Keratinocyte (primary cell): Measurements from ENCODE around the gene TUFT1. TPM values are rescaled to one million over a fixed set of nuclear protein-coding genes. Genes with fewer than 3 reads are reported as not detected.

Experiments used
- DNase-seq: peaks from one replicate; pipeline ENCODE4 v3.0.0-alpha.2; 2011; ENCODE audit warnings: low read depth, missing footprints, low spot score
- FAIRE-seq: peaks from 2 replicates; lab custom pipeline; 2011; peaks lifted over from hg19 to GRCh38; lab: Jason Lieb, UNC
- H2AFZ ChIP-seq: 2 replicates; pipeline ENCODE4 v1.6.0; 2012; ENCODE audit warnings: low read length, control low read depth, inconsistent platforms; ENCODE audit not compliant: control insufficient read depth
- H3K27ac ChIP-seq: 2 replicates; pipeline ENCODE4 v1.5.1; 2011; ENCODE audit warnings: low read length; ENCODE audit not compliant: control insufficient read depth, insufficient read depth
- H3K27me3 ChIP-seq: 3 replicates; pipeline ENCODE4 v1.6.0; 2011; ENCODE audit warnings: low read length; ENCODE audit not compliant: control insufficient read depth, insufficient read depth; ENCODE audit errors: extremely low read depth
- H3K36me3 ChIP-seq, 2 experiments: 2 replicates in 1 of 2; 3 replicates in 1 of 2; pipeline ENCODE4 v1.5.1; 2011; ENCODE audit warnings: low read length in 2 of 2, mild to moderate bottlenecking in 1 of 2; ENCODE audit not compliant: control insufficient read depth in 2 of 2, insufficient read depth in 2 of 2; ENCODE audit errors: extremely low read depth in 1 of 2
- H3K4me1 ChIP-seq: 3 replicates; pipeline ENCODE4 v1.5.1; 2011; ENCODE audit warnings: low read length; ENCODE audit not compliant: control insufficient read depth, insufficient read depth; ENCODE audit errors: extremely low read depth
- H3K4me2 ChIP-seq: 3 replicates; pipeline ENCODE4 v1.6.0; 2011; ENCODE audit warnings: low read depth, low read length; ENCODE audit not compliant: control insufficient read depth, insufficient read depth; ENCODE audit errors: extremely low read depth
- H3K4me3 ChIP-seq, 3 experiments: fragments of 200-600 bp in 1 of 3; sonication (generic) in 1 of 3; 2 replicates in 2 of 3; 3 replicates in 1 of 3; pipeline ENCODE4 v1.5.1; 2011 to 2016; ENCODE audit warnings: low read length in 3 of 3, mild to moderate bottlenecking in 3 of 3, control low read depth in 2 of 3, inconsistent platforms in 1 of 3, low read depth in 1 of 3, mixed read lengths in 1 of 3, mixed run types in 1 of 3, moderate library complexity in 1 of 3; ENCODE audit not compliant: control insufficient read depth in 2 of 3, insufficient read depth in 2 of 3; ENCODE audit errors: extremely low read depth in 1 of 3
- H3K79me2 ChIP-seq: 2 replicates; pipeline ENCODE4 v1.6.0; 2012; ENCODE audit warnings: low read length; ENCODE audit not compliant: control insufficient read depth, insufficient read depth
- H3K9ac ChIP-seq: 3 replicates; pipeline ENCODE4 v1.6.0; 2011; ENCODE audit warnings: low read length; ENCODE audit not compliant: control insufficient read depth, insufficient read depth; ENCODE audit errors: extremely low read depth
- H3K9me1 ChIP-seq: 3 replicates; pipeline ENCODE4 v1.6.0; 2011; ENCODE audit warnings: low read length; ENCODE audit not compliant: control insufficient read depth, insufficient read depth; ENCODE audit errors: extremely low read depth
- H3K9me3 ChIP-seq: 2 replicates; pipeline ENCODE4 v1.5.1; 2012; ENCODE audit warnings: low read depth, low read length; ENCODE audit not compliant: control insufficient read depth
- H4K20me1 ChIP-seq: 3 replicates; pipeline ENCODE4 v1.6.0; 2011; ENCODE audit warnings: low read length; ENCODE audit not compliant: control insufficient read depth, insufficient read depth; ENCODE audit errors: extremely low read depth
- EZH2 ChIP-seq: IDR thresholded peaks from one replicate; pipeline ENCODE4 v1.6.1; 2012; ENCODE audit warnings: inconsistent platforms, mild to moderate bottlenecking, low read length, moderate library complexity
- dilution Hi-C: fragments of 300-500 bp; cut with MboI; formaldehyde crosslinking; loops from one replicate; pipeline ENCODE4 v1.7.0; 2020; ENCODE audit warnings: low sequenced_read_pairs; ENCODE audit not compliant: extremely low pct_ligation_motif_present
- polyA plus RNA-seq, 5 experiments: library from polyadenylated mRNA; depleted of rRNA in 3 of 5; stranded (reverse) in 3 of 5; stranded (forward) in 1 of 5; unstranded in 1 of 5; fragments of >200 nt; gene quantifications; 1 replicate in 1 of 5; 2 replicates in 3 of 5; 3 replicates in 1 of 5; pipeline versions ENCODE4 v1.2.1 to v1.2.3, GENCODE V29; 2011 to 2012; ENCODE audit warnings: missing spikeins in 2 of 5, low read depth in 1 of 5, low replicate concordance in 1 of 5
- TF ChIP-seq, protein P1 (sequence below), 3 experiments: IDR thresholded peaks in 1 of 3; conservative IDR thresholded peaks in 1 of 3; optimal IDR thresholded peaks in 1 of 3; 2 replicates in 2 of 3; 3 replicates in 1 of 3; pipeline versions ENCODE3 to v1.5.1; 2011; ENCODE audit warnings: low read length in 3 of 3, mild to moderate bottlenecking in 3 of 3, moderate library complexity in 2 of 3, control low read depth in 1 of 3, inconsistent platforms in 1 of 3; ENCODE audit not compliant: insufficient read depth in 2 of 3; ENCODE audit errors: extremely low read depth in 1 of 3

The TUFT1 gene
- polyA plus RNA-seq, 1 donor (not counting 4 experiments of a cell fraction or from before 2014, with no cell fraction given): 70.0 TPM

DNA sequence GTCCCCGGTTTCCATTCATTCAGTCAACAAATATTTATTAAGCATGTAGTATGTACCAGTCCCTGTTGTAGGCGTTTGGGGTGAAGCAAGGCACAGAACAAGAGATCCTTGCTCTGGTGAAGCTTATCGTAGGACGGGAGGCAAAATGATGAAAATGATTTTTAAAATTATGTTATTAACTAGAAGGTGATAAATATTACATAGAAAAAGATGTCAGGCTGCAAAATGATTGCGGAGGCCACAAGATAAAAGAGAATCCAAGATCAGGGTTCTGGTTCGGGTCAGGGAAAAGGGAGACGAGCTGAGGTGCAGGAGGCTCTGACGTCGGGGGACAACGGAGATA is 29.5 kb upstream of the TUFT1 start:
- peaks cover 38% of the 10 kb centered on the region for H3K4me1 ChIP-seq

DNA sequence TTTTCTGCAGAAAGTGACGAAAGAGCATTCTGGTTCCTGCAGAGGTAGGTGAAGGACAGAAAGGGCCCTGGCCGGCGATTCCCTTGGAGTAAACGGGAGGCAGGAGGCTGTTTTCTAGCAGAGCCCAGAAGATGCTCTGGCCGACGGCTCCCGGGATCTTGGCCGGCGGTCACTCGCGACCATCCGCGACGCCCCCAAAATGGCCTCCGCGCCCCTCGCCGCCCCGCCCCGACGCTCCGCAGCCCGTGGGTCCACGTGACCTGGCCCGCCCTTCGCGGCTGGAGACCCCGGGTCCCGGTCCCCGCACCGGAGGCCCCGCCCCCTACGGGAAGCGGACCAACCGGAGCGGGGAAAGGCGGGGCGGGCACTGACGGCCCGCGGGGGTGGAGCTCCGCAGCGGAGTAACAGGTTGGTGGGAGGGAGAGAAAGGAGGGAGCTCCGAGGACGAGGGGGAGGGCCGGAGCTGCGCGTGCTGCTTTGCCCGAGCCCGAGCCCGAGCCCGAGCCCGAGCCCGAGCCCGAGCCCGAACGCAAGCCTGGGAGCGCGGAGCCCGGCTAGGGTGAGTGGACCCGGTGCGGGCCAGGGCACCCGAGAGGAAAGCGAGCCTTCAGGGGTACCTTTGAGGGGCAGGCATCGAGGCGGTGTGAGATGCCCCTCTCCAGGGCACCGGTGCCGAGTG is 29.0 kb upstream of the TUFT1 start, which contains the start of gene CGN:
CGN (plus strand) TSS at position 431 of the 679 bp plus-strand sequence. CDS start 7,133 bp downstream, outside the sequence.
- no peaks in the 10 kb centered on the region for H3K9me3 ChIP-seq
- DNase-seq (no peak), FAIRE-seq (no peak)
- H3K9ac ChIP-seq: peak within 1 kb of the TSS; percentile 73
- TF ChIP-seq, protein P1, sequence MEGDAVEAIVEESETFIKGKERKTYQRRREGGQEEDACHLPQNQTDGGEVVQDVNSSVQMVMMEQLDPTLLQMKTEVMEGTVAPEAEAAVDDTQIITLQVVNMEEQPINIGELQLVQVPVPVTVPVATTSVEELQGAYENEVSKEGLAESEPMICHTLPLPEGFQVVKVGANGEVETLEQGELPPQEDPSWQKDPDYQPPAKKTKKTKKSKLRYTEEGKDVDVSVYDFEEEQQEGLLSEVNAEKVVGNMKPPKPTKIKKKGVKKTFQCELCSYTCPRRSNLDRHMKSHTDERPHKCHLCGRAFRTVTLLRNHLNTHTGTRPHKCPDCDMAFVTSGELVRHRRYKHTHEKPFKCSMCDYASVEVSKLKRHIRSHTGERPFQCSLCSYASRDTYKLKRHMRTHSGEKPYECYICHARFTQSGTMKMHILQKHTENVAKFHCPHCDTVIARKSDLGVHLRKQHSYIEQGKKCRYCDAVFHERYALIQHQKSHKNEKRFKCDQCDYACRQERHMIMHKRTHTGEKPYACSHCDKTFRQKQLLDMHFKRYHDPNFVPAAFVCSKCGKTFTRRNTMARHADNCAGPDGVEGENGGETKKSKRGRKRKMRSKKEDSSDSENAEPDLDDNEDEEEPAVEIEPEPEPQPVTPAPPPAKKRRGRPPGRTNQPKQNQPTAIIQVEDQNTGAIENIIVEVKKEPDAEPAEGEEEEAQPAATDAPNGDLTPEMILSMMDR (optimal IDR thresholded peaks at IDR 0.05 in 1 of 3, IDR thresholded peaks at IDR 0.05 in 1 of 3, conservative IDR thresholded peaks at IDR 0.05 in 1 of 3; ENCODE audit: extremely low read depth in 1 of 3, insufficient read depth in 2 of 3, low read length in 3 of 3): no peak
- TF ChIP-seq EZH2: no peak
- H4K20me1 ChIP-seq: no peaks in the 10 kb centered on the region
- H3K4me3 ChIP-seq: peak within 1 kb of the TSS; percentile 59 to 84 (median 74)
- peaks cover 43% of the 10 kb centered on the region for H3K4me1 ChIP-seq
- dilution Hi-C loops: no loop called here
- peak within 1 kb of the TSS; percentile 95 for H3K4me2 ChIP-seq
- H3K27me3 ChIP-seq: no peaks in the 10 kb centered on the region
- H3K36me3 ChIP-seq: no peaks in the 10 kb centered on the region
- no peaks in the 10 kb centered on the region for H3K79me2 ChIP-seq
- H3K27ac ChIP-seq: peak within 1 kb of the TSS; percentile 52
- peaks cover 2% of the 10 kb centered on the region for H3K9me1 ChIP-seq
- peak within 1 kb of the TSS; percentile 78 for H2AFZ ChIP-seq

More for the DNA sequence above, 29.5 kb upstream of the TUFT1 start:
- no peaks in the 10 kb centered on the region for H3K9me3 ChIP-seq
- no peaks in the 10 kb centered on the region for H3K36me3 ChIP-seq
- H2AFZ ChIP-seq: peak overlapping the region; percentile 74
- no peaks in the 10 kb centered on the region for H3K79me2 ChIP-seq
- peak overlapping the region; percentile 59 to 84 (median 74) for H3K4me3 ChIP-seq
- no peaks in the 10 kb centered on the region for H4K20me1 ChIP-seq
- H3K9ac ChIP-seq: peak overlapping the region; percentile 73
- TF ChIP-seq, protein P1 (optimal IDR thresholded peaks at IDR 0.05 in 1 of 3, IDR thresholded peaks at IDR 0.05 in 1 of 3, conservative IDR thresholded peaks at IDR 0.05 in 1 of 3; ENCODE audit: extremely low read depth in 1 of 3, insufficient read depth in 2 of 3, low read length in 3 of 3): no peak
- TF ChIP-seq EZH2: no peak
- DNase-seq (no peak), FAIRE-seq (no peak)
- dilution Hi-C loops: no loop called here
- peak overlapping the region; percentile 95 for H3K4me2 ChIP-seq
- H3K9me1 ChIP-seq: no peaks in the 10 kb centered on the region
- H3K27me3 ChIP-seq: no peaks in the 10 kb centered on the region
- H3K27ac ChIP-seq: no peak overlapping the region
